ENCODE results near the gene PLPPR1. TPM values are rescaled to one million over a fixed set of nuclear protein-coding genes. Genes with fewer than 3 reads are reported as not detected.

The PLPPR1 gene
- polyA plus RNA-seq, 1 donor from 2014 or later = 157 TPM

DNA sequence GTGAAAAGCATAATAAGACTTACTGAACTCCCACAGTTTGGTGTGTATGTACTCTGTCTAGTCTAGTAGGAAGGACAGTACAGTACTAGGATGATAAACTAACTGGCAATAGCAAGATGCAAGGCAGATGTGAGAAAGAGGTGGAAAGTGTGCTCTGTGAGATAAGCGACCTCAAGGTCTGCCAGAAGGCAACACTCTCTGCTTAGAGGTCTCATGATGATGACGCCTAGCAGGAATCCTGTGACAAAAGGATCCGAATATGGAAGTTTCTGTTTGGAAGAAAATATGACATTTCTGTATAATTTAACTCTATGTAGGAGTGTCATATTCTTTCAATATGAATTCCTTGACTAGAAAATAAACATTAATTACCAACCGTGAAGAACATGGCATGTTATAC is 112.2 kb downstream of the PLPPR1 start:
- no peaks in the 10 kb centered on the region for H3K79me2 ChIP-seq (replicated peaks; ENCODE audit: insufficient read depth, low read length)
- H3K36me3 ChIP-seq (ENCODE audit: insufficient read depth, low read length) = no peaks in the 10 kb centered on the region
- no peaks in the 10 kb centered on the region for H4K20me1 ChIP-seq (ENCODE audit: insufficient read depth)
- no peak overlapping the region for H3K9ac ChIP-seq (ENCODE audit: low read length)
- H3K9me3 ChIP-seq (ENCODE audit: low read length) = no peaks in the 10 kb centered on the region
- no peak overlapping the region for H3K27ac ChIP-seq (ENCODE audit: low read length)
- H3K4me3 ChIP-seq (ENCODE audit: low read length) = no peak overlapping the region
- H2AFZ ChIP-seq (ENCODE audit: low read depth, low read length) = no peak overlapping the region
- H3K27me3 ChIP-seq (ENCODE audit: insufficient read depth, low read depth, low read length) = no peaks in the 10 kb centered on the region
- no peaks in the 10 kb centered on the region for H3F3A ChIP-seq (ENCODE audit: insufficient read depth, low read length, poor library complexity, severe bottlenecking)
- TF ChIP-seq, protein P1, sequence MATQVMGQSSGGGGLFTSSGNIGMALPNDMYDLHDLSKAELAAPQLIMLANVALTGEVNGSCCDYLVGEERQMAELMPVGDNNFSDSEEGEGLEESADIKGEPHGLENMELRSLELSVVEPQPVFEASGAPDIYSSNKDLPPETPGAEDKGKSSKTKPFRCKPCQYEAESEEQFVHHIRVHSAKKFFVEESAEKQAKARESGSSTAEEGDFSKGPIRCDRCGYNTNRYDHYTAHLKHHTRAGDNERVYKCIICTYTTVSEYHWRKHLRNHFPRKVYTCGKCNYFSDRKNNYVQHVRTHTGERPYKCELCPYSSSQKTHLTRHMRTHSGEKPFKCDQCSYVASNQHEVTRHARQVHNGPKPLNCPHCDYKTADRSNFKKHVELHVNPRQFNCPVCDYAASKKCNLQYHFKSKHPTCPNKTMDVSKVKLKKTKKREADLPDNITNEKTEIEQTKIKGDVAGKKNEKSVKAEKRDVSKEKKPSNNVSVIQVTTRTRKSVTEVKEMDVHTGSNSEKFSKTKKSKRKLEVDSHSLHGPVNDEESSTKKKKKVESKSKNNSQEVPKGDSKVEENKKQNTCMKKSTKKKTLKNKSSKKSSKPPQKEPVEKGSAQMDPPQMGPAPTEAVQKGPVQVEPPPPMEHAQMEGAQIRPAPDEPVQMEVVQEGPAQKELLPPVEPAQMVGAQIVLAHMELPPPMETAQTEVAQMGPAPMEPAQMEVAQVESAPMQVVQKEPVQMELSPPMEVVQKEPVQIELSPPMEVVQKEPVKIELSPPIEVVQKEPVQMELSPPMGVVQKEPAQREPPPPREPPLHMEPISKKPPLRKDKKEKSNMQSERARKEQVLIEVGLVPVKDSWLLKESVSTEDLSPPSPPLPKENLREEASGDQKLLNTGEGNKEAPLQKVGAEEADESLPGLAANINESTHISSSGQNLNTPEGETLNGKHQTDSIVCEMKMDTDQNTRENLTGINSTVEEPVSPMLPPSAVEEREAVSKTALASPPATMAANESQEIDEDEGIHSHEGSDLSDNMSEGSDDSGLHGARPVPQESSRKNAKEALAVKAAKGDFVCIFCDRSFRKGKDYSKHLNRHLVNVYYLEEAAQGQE (IDR thresholded peaks at IDR 0.05; ENCODE audit: borderline replicate concordance) = peak; percentile 46
- TF ChIP-seq CTCF (IDR thresholded peaks at IDR 0.05; ENCODE audit: poor library complexity, severe bottlenecking) = no peak
- no peaks in the 10 kb centered on the region for H3K9me2 ChIP-seq (ENCODE audit: insufficient read depth, low read length)
- H3K4me2 ChIP-seq (ENCODE audit: low read length) = no peak overlapping the region

- Histone ChIP-seq H3K36me3 (ENCODE audit: insufficient read depth, low read length) (no peaks in the 10 kb centered on the region), H2AFZ (ENCODE audit: low read depth, low read length) (no peak overlapping the region), H4K20me1 (ENCODE audit: insufficient read depth) (no peaks in the 10 kb centered on the region), H3K9me3 (ENCODE audit: low read length) (no peaks in the 10 kb centered on the region), H3F3A (ENCODE audit: insufficient read depth, low read length, poor library complexity, severe bottlenecking) (no peaks in the 10 kb centered on the region), H3K27ac (ENCODE audit: low read length) (no peak overlapping the region), H3K27me3 (ENCODE audit: insufficient read depth, low read depth, low read length) (no peaks in the 10 kb centered on the region), H3K9me2 (ENCODE audit: insufficient read depth, low read length) (no peaks in the 10 kb centered on the region), H3K9ac (ENCODE audit: low read length) (no peak overlapping the region), H3K79me2 (replicated peaks; ENCODE audit: insufficient read depth, low read length) (no peaks in the 10 kb centered on the region), H3K4me2 (ENCODE audit: low read length) (no peak overlapping the region), H3K4me3 (ENCODE audit: low read length) (no peak overlapping the region)
- TF ChIP-seq EZH2 (IDR thresholded peaks at IDR 0.05; ENCODE audit: borderline replicate concordance, insufficient read depth, low read length, poor library complexity, severe bottlenecking) = no peak
- TF ChIP-seq MXI1 (conservative IDR thresholded peaks at IDR 0.05; ENCODE audit: poor library complexity, severe bottlenecking) = no peak
Observed at GRCh38 chr9:101146508-101146907, 118.0 kb downstream of the PLPPR1 start.

- Histone ChIP-seq H3K4me2 (ENCODE audit: low read length) (no peak overlapping the region), H3F3A (ENCODE audit: insufficient read depth, low read length, poor library complexity, severe bottlenecking) (no peaks in the 10 kb centered on the region), H3K27me3 (ENCODE audit: insufficient read depth, low read depth, low read length) (no peaks in the 10 kb centered on the region), H3K9ac (ENCODE audit: low read length) (no peak overlapping the region), H3K9me2 (ENCODE audit: insufficient read depth, low read length) (no peaks in the 10 kb centered on the region), H3K27ac (ENCODE audit: low read length) (no peak overlapping the region), H4K20me1 (ENCODE audit: insufficient read depth) (no peaks in the 10 kb centered on the region), H3K36me3 (ENCODE audit: insufficient read depth, low read length) (no peaks in the 10 kb centered on the region), H3K9me3 (ENCODE audit: low read length) (no peaks in the 10 kb centered on the region), H2AFZ (ENCODE audit: low read depth, low read length) (no peak overlapping the region), H3K4me3 (ENCODE audit: low read length) (no peak overlapping the region), H3K79me2 (replicated peaks; ENCODE audit: insufficient read depth, low read length) (no peaks in the 10 kb centered on the region)
- TF ChIP-seq MXI1 (conservative IDR thresholded peaks at IDR 0.05; ENCODE audit: poor library complexity, severe bottlenecking) = no peak
- no peak for TF ChIP-seq SMC3 (conservative IDR thresholded peaks at IDR 0.05; ENCODE audit: poor library complexity)
- TF ChIP-seq, protein P1 (IDR thresholded peaks at IDR 0.05; ENCODE audit: borderline replicate concordance) = no peak
- no peak for TF ChIP-seq EZH2 (IDR thresholded peaks at IDR 0.05; ENCODE audit: borderline replicate concordance, insufficient read depth, low read length, poor library complexity, severe bottlenecking)
- TF ChIP-seq RAD21 (conservative IDR thresholded peaks at IDR 0.05) = no peak
- no peak for TF ChIP-seq POLR2AphosphoS5 (IDR thresholded peaks at IDR 0.05)
- TF ChIP-seq EP300 (conservative IDR thresholded peaks at IDR 0.05; ENCODE audit: poor library complexity, severe bottlenecking) = no peak
- no peak for TF ChIP-seq TAF1 (IDR thresholded peaks at IDR 0.05; ENCODE audit: low read depth)
- TF ChIP-seq CTCF (IDR thresholded peaks at IDR 0.05; ENCODE audit: poor library complexity, severe bottlenecking) = no peak
Observed at GRCh38 chr9:101148344-101148743, 119.8 kb downstream of the PLPPR1 start.

All from neural cell (in vitro differentiated cells).